Neural cell (in vitro differentiated cells): Measurements from ENCODE around the gene ZNF618.

ENCODE experiments used
- CTCF ChIP-seq: fragments of 450-650 bp; IDR thresholded peaks from 2 replicates; pipeline ENCODE4 v1.5.1; 2014; ENCODE audit warnings: antibody characterized with exemption, mild to moderate bottlenecking, moderate library complexity; ENCODE audit not compliant: poor library complexity, severe bottlenecking
- EZH2 ChIP-seq: fragments of 200-600, 300-800 bp; shearing (Covaris generic), sonication (generic); IDR thresholded peaks from 2 replicates; pipeline ENCODE4 v1.6.1; 2014; ENCODE audit warnings: antibody characterized with exemption, low read length, borderline replicate concordance, mild to moderate bottlenecking; ENCODE audit not compliant: insufficient read depth, poor library complexity, severe bottlenecking
- POLR2AphosphoS5 ChIP-seq: IDR thresholded peaks from 2 replicates; pipeline ENCODE4 v1.6.1; 2012

- TF ChIP-seq POLR2AphosphoS5 (no peak), EZH2 (no peak), CTCF (no peak)
Observed at GRCh38 chr9:114105236-114105635, 229.1 kb downstream of the ZNF618 start.
